ENCODE results near the gene CHRNG.
A peak's percentile ranks its signal among the peaks of the same experiment; 100 is the strongest.
"Not testable (repeated sequence)": the region's sequence is repeated elsewhere in the genome, so short reads cannot be mapped to it uniquely, and the experiment has no call there.

CHRNG gene

GRCh38 chr2:232545511-232546375, 6.3 kb downstream of the CHRNG start:
- no peak for DNase-seq (ENCODE audit: low read depth)

- no peak for DNase-seq (ENCODE audit: low read depth)
Measured at GRCh38 chr2:232547991-232548390, 8.5 kb downstream of the CHRNG start.

GRCh38 chr2:232549655-232550353, 10.3 kb downstream of the CHRNG start:
- no peak for DNase-seq (ENCODE audit: low read depth)

- peak; percentile 94 for DNase-seq (ENCODE audit: low read depth)
Measured at GRCh38 chr2:232550354-232551249, 11.1 kb downstream of the CHRNG start, which contains the start of the genes EIF4E2 and TIGD1. TSS of gene EIF4E2 (plus strand) at chr2:232550689. CDS start at chr2:232550725, 36 bp downstream. TSS of gene TIGD1 (minus strand) at chr2:232550557. CDS start at chr2:232549882, 675 bp downstream.

- no peak for DNase-seq (ENCODE audit: low read depth)
Measured at GRCh38 chr2:232551250-232551638, 11.8 kb downstream of the CHRNG start.

- no peak for DNase-seq (ENCODE audit: low read depth)
Measured at GRCh38 chr2:232551776-232552175, 12.3 kb downstream of the CHRNG start.

GRCh38 chr2:232556426-232556825, 16.9 kb downstream of the CHRNG start:
- DNase-seq (ENCODE audit: low read depth) = peak; percentile 57

- no peak for DNase-seq (ENCODE audit: low read depth)
Measured at GRCh38 chr2:232562515-232563151, 23.1 kb downstream of the CHRNG start.

- peak; percentile 58 for DNase-seq (ENCODE audit: low read depth)
Measured at GRCh38 chr2:232563580-232563979, 24.1 kb downstream of the CHRNG start.

- DNase-seq (ENCODE audit: low read depth) = no peak
Measured at GRCh38 chr2:232567721-232568120, 28.2 kb downstream of the CHRNG start.

- peak; percentile 69 for DNase-seq (ENCODE audit: low read depth)
Measured at GRCh38 chr2:232568161-232568560, 28.7 kb downstream of the CHRNG start.

- DNase-seq (ENCODE audit: low read depth) = no peak
Measured at GRCh38 chr2:232569541-232569940, 30.0 kb downstream of the CHRNG start.

- DNase-seq (ENCODE audit: low read depth) = not testable (repeated sequence)
Measured at GRCh38 chr2:232570481-232570880, 31.0 kb downstream of the CHRNG start.

GRCh38 chr2:232571026-232571474, 31.6 kb downstream of the CHRNG start:
- DNase-seq (ENCODE audit: low read depth) = peak; percentile 22

- no peak for DNase-seq (ENCODE audit: low read depth)
Measured at GRCh38 chr2:232573042-232573441, 33.5 kb downstream of the CHRNG start.

GRCh38 chr2:232573771-232574435, 34.4 kb downstream of the CHRNG start:
- DNase-seq (ENCODE audit: low read depth) = no peak

GRCh38 chr2:232574674-232575403, 35.3 kb downstream of the CHRNG start:
- peak; percentile 85 for DNase-seq (ENCODE audit: low read depth)

GRCh38 chr2:232575404-232575746, 35.9 kb downstream of the CHRNG start:
- no peak for DNase-seq (ENCODE audit: low read depth)

- peak; percentile 80 for DNase-seq (ENCODE audit: low read depth)
Measured at GRCh38 chr2:232576995-232577394, 37.5 kb downstream of the CHRNG start.

- DNase-seq (ENCODE audit: low read depth) = no peak
Measured at GRCh38 chr2:232577841-232578240, 38.3 kb downstream of the CHRNG start.

Data from iris pigment epithelial cell (primary cell).